Esophagus squamous epithelium (tissue), 5 donors: ENCODE results near the gene NRP2. TPM values are rescaled to one million over a fixed set of nuclear protein-coding genes. Genes with fewer than 3 reads are reported as not detected.

Source experiments
- DNase-seq: peaks from one replicate; lab custom pipeline; 2025; lab: John Stamatoyannopoulos, UW
- H3K27ac ChIP-seq, 4 donors: fragments of 200-600 bp; sonication (generic); one replicate each; pipeline ENCODE4 v1.5.1; 2016 to 2019; ENCODE audit warnings: mild to moderate bottlenecking in 1 of 4
- H3K27me3 ChIP-seq, 4 donors: fragments of 200-600 bp; sonication (generic); 1 replicate in 3 of 4; 2 replicates in 1 of 4; pipeline versions ENCODE4 v1.5.1 to v1.6.0; 2017 to 2021; ENCODE audit warnings: antibody characterized with exemption in 1 of 4
- H3K36me3 ChIP-seq, 3 donors: fragments of 200-600 bp; sonication (generic); one replicate each; pipeline ENCODE4 v1.5.1; 2016 to 2019
- H3K4me1 ChIP-seq, 3 donors: fragments of 200-600 bp; sonication (generic); one replicate each; pipeline ENCODE4 v1.5.1; 2017 to 2019
- H3K4me3 ChIP-seq, 4 donors: fragments of 200-600 bp; sonication (generic); 1 replicate in 3 of 4; 2 replicates in 1 of 4; pipeline ENCODE4 v1.5.1; 2016 to 2019; ENCODE audit warnings: mild to moderate bottlenecking in 2 of 4, moderate library complexity in 1 of 4
- H3K9me3 ChIP-seq, 3 donors: fragments of 200-600 bp; sonication (generic); one replicate each; pipeline ENCODE4 v1.5.1; 2016 to 2019
- POLR2A ChIP-seq, 4 donors: fragments of 450-650 bp; IDR thresholded peaks; one replicate each; pipeline ENCODE4 v1.6.1; 2017; ENCODE audit warnings: antibody characterized with exemption in 4 of 4, mild to moderate bottlenecking in 4 of 4, moderate library complexity in 3 of 4
- WGBS, 2 donors: methylation state at CpG; one replicate each; pipeline ENCODE4 v1.1.5; 2018; 5-methylcytosine and 5-hydroxymethylcytosine counted together
- intact Hi-C: fragments of 100-400 bp; cut with DNase I; formaldehyde crosslinking; loops from one replicate; pipeline ENCODE4 v1.15.0; 2022
- total RNA-seq, 4 donors: library from RNA; depleted of rRNA; stranded (reverse); fragments of >200 nt; gene quantifications; one replicate each; pipeline ENCODE4 v1.1.0, GENCODE V29; 2016
- TF ChIP-seq, protein P1 (sequence below), 6 experiments: fragments of 450-650 bp in 4 of 6; fragments of 200-600 bp in 2 of 6; sonication (generic) in 2 of 6; IDR thresholded peaks; one replicate each; pipeline ENCODE4 v1.5.1; 2016 to 2019; ENCODE audit warnings: antibody characterized with exemption in 6 of 6, mild to moderate bottlenecking in 4 of 6, moderate library complexity in 4 of 6
- donor health status: DM: yes; HTN: yes; CAD: no.

The NRP2 gene
- total RNA-seq, 4 donors from 2014 or later, result 7.1 to 58.6 (median 21.4) TPM

DNA sequence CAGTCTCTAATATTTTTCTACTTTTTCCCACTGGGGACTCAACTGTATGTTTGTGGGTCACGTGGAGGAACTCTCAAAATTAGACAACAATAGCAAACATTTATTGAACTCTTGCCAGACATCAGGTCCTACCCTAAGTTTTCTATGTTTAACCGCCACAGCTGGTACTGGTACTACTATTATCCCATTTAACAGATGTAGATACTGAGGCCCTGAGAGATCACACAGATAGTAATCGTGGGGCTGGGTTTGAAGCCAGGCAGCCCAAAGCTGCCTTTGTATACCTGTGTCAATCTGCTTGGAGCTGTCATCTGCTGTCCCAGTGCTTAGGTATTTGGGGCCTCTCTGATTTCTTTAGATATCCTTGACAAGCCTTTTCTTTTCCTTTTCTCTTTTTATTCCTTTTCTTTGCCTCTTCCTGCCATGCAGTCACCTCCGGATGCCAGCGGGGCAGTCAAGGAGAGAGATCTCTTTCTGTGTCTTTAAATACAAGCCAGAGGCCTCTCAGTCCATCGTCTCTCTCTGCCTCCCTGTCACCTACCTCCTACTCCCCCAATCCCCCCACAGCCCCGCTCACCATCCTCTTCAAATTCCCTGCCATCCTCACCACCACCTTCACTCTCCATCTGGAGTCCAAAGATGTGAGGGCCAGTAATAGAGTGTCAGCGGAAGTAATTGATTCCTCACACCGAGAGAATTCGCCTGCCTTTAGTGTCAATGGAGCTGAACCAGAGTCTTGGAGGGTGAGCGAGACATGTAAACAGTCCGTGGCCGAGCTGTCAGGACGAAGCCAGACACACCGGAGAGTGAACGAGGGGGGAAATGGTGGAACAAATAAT lies 23.4 kb downstream of the NRP2 start:
- 77 to 88% methylated on average over 16 of the region's 16 CpGs for WGBS, 2 donors
- H3K4me3 ChIP-seq, result no peak overlapping the region

DNA sequence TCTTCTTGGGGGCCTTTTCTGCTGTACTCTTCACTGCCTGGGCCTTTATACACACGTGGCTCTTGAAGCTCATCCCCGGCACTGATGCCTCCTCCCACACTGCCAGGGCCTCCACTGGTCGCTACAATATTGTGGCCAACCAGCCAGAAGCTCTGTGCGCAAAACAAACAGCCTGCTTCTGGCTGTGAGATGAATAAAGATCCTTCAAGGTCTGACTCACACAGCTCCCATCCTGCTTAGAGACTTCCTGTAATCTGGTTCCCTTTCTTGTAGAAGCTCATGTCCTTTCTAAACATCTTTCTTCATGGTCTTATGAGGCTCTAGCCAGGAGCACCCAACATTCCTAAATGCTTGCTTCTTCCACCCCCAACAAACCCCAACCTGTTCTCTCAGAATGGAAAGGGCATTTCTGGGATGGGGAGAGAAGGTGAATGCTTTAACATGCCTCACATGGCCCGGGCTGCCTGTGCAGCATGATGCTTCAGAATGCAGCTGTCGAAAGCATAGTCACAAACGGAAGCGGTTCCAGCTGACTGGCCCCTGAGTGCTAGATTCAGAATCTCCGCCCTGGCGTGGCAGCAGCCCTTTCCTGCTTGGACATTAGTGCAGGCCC lies 24.6 kb downstream of the NRP2 start:
- H3K4me1 ChIP-seq, result peaks cover 33 to 82% (median 62%) of the 10 kb centered on the region in 3 donors
- intact Hi-C loops, result no loop called here
- peak overlapping the region; percentile 63 to 93 (median 78) for H3K27ac ChIP-seq
- H3K4me3 ChIP-seq, result peak overlapping the region in 1 of 4 donors; percentile 24
- H3K27me3 ChIP-seq, result no peaks in the 10 kb centered on the region
- TF ChIP-seq POLR2A (IDR thresholded peaks at IDR 0.05), result peak in 1 of 4 donors; percentile 17
- TF ChIP-seq, protein P1, sequence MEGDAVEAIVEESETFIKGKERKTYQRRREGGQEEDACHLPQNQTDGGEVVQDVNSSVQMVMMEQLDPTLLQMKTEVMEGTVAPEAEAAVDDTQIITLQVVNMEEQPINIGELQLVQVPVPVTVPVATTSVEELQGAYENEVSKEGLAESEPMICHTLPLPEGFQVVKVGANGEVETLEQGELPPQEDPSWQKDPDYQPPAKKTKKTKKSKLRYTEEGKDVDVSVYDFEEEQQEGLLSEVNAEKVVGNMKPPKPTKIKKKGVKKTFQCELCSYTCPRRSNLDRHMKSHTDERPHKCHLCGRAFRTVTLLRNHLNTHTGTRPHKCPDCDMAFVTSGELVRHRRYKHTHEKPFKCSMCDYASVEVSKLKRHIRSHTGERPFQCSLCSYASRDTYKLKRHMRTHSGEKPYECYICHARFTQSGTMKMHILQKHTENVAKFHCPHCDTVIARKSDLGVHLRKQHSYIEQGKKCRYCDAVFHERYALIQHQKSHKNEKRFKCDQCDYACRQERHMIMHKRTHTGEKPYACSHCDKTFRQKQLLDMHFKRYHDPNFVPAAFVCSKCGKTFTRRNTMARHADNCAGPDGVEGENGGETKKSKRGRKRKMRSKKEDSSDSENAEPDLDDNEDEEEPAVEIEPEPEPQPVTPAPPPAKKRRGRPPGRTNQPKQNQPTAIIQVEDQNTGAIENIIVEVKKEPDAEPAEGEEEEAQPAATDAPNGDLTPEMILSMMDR (IDR thresholded peaks at IDR 0.05), result no peak
- no peaks in the 10 kb centered on the region for H3K9me3 ChIP-seq
- DNase-seq, result peak; percentile 29
- 0 to 8% methylated on average over 3 to 9 of the region's 10 CpGs for WGBS, 2 donors
- H3K36me3 ChIP-seq, result no peaks in the 10 kb centered on the region

More for the DNA sequence above, 23.4 kb downstream of the NRP2 start:
- Histone ChIP-seq H3K36me3 (no peaks in the 10 kb centered on the region), H3K27me3 (no peaks in the 10 kb centered on the region), H3K9me3 (no peaks in the 10 kb centered on the region), H3K27ac (peak overlapping the region; percentile 63 to 93 (median 78)), H3K4me1 (peaks cover 33 to 88% (median 66%) of the 10 kb centered on the region in 3 donors)
- intact Hi-C loops, result no loop called here
- DNase-seq, result no peak
- TF ChIP-seq, protein P1 (IDR thresholded peaks at IDR 0.05), result no peak
- TF ChIP-seq POLR2A (IDR thresholded peaks at IDR 0.05), result no peak

DNA sequence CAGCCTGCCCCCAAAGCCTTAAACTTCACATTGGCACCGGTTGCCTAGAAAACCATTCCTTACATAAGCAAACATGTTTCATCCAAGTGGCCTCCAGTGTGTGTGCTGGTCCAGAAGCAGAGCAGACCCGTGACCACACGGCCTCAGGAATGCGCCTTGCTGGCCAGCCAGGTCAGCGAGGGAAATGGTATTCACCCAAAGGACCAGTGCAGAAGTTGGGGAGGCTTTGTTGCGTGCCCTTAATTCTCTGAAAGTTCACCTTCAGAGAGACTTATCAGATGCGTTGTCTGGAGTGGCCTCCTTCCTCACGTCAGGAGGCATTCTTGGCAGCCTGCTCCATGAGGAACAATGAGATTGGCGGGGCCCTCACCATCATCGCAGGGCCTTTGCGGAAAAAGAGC lies 25.9 kb downstream of the NRP2 start:
- intact Hi-C loops, result no loop called here
- Histone ChIP-seq H3K4me3 (no peak overlapping the region), H3K36me3 (no peaks in the 10 kb centered on the region), H3K4me1 (peaks cover 34 to 81% (median 60%) of the 10 kb centered on the region in 3 donors), H3K9me3 (no peaks in the 10 kb centered on the region), H3K27ac (peak overlapping the region; percentile 63 to 93 (median 78)), H3K27me3 (no peaks in the 10 kb centered on the region)
- no peak for DNase-seq
- 65 to 92% methylated on average over 10 to 11 of the region's 11 CpGs for WGBS, 2 donors
- TF ChIP-seq, protein P1 (IDR thresholded peaks at IDR 0.05), result no peak
- TF ChIP-seq POLR2A (IDR thresholded peaks at IDR 0.05), result no peak

DNA sequence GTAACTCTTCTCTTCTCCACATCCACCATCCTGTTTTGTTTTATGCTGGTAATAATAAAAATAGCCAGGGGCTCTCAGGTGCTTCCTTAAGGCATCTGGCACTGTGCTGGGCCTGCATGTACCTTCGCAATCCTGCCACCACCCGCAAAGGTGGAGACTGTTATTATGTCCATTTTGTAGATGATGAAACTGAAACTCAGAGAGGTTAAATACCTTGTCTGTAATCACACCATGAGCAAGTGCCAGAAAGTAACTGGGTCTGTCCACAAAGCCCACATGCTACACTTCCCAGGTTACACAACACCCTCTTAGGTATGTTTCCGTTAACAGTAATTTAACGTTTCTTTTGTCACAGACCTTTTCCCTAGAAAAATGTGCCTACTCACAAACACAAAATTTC lies 27.0 kb downstream of the NRP2 start:
- Histone ChIP-seq H3K27ac (peak overlapping the region in 3 of 4 donors; percentile 5 to 80 (median 77)), H3K27me3 (no peaks in the 10 kb centered on the region), H3K36me3 (no peaks in the 10 kb centered on the region), H3K4me1 (peaks cover 29 to 81% (median 54%) of the 10 kb centered on the region in 3 donors), H3K4me3 (no peak overlapping the region), H3K9me3 (no peaks in the 10 kb centered on the region)
- WGBS, 2 donors, result 61 to 80% methylated on average over 4 of the region's 4 CpGs
- TF ChIP-seq POLR2A (IDR thresholded peaks at IDR 0.05), result no peak
- no peak for DNase-seq
- intact Hi-C loops, result no loop called here

DNA sequence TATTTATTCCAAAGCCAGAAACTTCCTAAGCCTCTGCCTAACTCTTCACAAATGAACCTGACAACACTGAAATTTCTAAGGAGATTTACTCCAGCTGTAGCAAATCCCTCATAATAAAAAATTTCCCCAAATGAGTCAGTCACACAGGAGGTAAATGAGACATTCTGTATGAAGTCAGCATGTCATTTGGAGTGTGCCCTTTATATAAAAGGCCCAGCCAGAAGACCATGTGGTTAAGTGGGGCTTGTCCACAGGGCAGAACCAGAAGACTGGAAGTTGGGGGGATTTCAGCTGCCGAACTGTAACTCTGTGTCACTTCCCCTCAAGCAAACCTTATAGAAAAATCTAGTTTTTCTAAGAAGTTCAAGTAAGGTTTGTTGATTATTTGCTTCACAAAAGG lies 30.2 kb downstream of the NRP2 start:
- H3K36me3 ChIP-seq, result no peaks in the 10 kb centered on the region
- peaks cover 14 to 66% (median 38%) of the 10 kb centered on the region in 3 donors for H3K4me1 ChIP-seq
- H3K9me3 ChIP-seq, result no peaks in the 10 kb centered on the region
- no peaks in the 10 kb centered on the region for H3K27me3 ChIP-seq
- intact Hi-C loops, result no loop called here
- TF ChIP-seq, protein P1 (IDR thresholded peaks at IDR 0.05), result no peak
- no peak for TF ChIP-seq POLR2A (IDR thresholded peaks at IDR 0.05)
- peak overlapping the region in 1 of 4 donors; percentile 74 for H3K27ac ChIP-seq
- WGBS, 2 donors, result 0% methylated on average over 1 of the region's 1 CpG
- DNase-seq, result no peak
- H3K4me3 ChIP-seq, result no peak overlapping the region
